OCI-LY1 (cell line): ENCODE data around the gene EXOSC10.
"Not testable (repeated sequence)": the region's sequence is repeated elsewhere in the genome, so short reads cannot be mapped to it uniquely, and the experiment has no call there.

Experiments used
- CTCF ChIP-seq: fragments of 200-600 bp; sonication (generic), shearing (Covaris generic); IDR thresholded peaks from 2 replicates; pipeline ENCODE4 v1.5.1; 2017; ENCODE audit warnings: mild to moderate bottlenecking, antibody characterized with exemption, low read length, moderate library complexity, mixed read lengths
- EZH2 ChIP-seq: fragments of 200-600 bp; sonication (generic), shearing (Covaris generic); IDR thresholded peaks from 2 replicates; pipeline ENCODE4 v1.8.0; 2017; ENCODE audit warnings: borderline replicate concordance, mixed run types, mild to moderate bottlenecking, antibody characterized with exemption, low read length, moderate library complexity, mixed read lengths

- not testable (repeated sequence) for TF ChIP-seq CTCF, EZH2
These were observed 26.3 kb downstream of the EXOSC10 start for GRCh38 chr1:11073398-11073797.
